ENCODE measurements around the gene CAPN1. TPM values are rescaled to one million over a fixed set of nuclear protein-coding genes. Genes with fewer than 3 reads are reported as not detected.
"Not testable (repeated sequence)": the region's sequence is repeated elsewhere in the genome, so short reads cannot be mapped to it uniquely, and the experiment has no call there.

Gene CAPN1
- polyA plus RNA-seq (ENCODE audit: insufficient read length in 4 of 4), result 100 to 1,000 TPM in 1 of 4 donors, 10 to 100 TPM in 3; 76.5 to 113 (median 88.6) TPM

- peak in 1 of 4 donors; percentile 47 for DNase-seq (ENCODE audit: low read depth in 4 of 4, low spot score in 3 of 4)
Measured at GRCh38 chr11:65181569-65182257, at the start of gene CAPN1. Gene CAPN1 (plus strand): TSS chr11:65181928. CDS start chr11:65182702, 774 bp downstream.

- DNase-seq (ENCODE audit: low read depth in 4 of 4, low spot score in 3 of 4), result no peak
Measured at GRCh38 chr11:65132238-65132987, 49.3 kb upstream of the CAPN1 start.

- no peak for DNase-seq (ENCODE audit: low read depth in 4 of 4, low spot score in 3 of 4)
Measured at GRCh38 chr11:65132988-65133700, 48.6 kb upstream of the CAPN1 start.

- DNase-seq (ENCODE audit: low read depth in 4 of 4, low spot score in 3 of 4), result no peak
Measured at GRCh38 chr11:65133724-65134123, 48.0 kb upstream of the CAPN1 start.

- peak in 2 of 4 donors; percentile 81 to 91 for DNase-seq (ENCODE audit: low read depth in 4 of 4, low spot score in 3 of 4)
Measured at GRCh38 chr11:65134240-65134951, 47.3 kb upstream of the CAPN1 start, which contains the start of gene SYVN1. Gene SYVN1 (minus strand): TSS chr11:65134519. CDS start chr11:65133601, 918 bp downstream.

- peak in 3 of 4 donors; percentile 89 to 92 (median 91) for DNase-seq (ENCODE audit: low read depth in 4 of 4, low spot score in 3 of 4)
Measured at GRCh38 chr11:65134952-65135632, 46.6 kb upstream of the CAPN1 start.

- no peak for DNase-seq (ENCODE audit: low read depth in 4 of 4, low spot score in 3 of 4)
Measured at GRCh38 chr11:65135633-65136145, 46.0 kb upstream of the CAPN1 start.

GRCh38 chr11:65136515-65137096, 45.1 kb upstream of the CAPN1 start:
- no peak for DNase-seq (ENCODE audit: low read depth in 4 of 4, low spot score in 3 of 4)

- DNase-seq (ENCODE audit: low read depth in 4 of 4, low spot score in 3 of 4), result no peak
Measured at GRCh38 chr11:65141896-65142494, 39.7 kb upstream of the CAPN1 start.

GRCh38 chr11:65147352-65148075, 34.2 kb upstream of the CAPN1 start:
- no peak for DNase-seq (ENCODE audit: low read depth in 4 of 4, low spot score in 3 of 4)

- DNase-seq (ENCODE audit: low read depth in 4 of 4, low spot score in 3 of 4), result no peak
Measured at GRCh38 chr11:65148657-65149056, 33.1 kb upstream of the CAPN1 start.

GRCh38 chr11:65150131-65150508, 31.6 kb upstream of the CAPN1 start:
- DNase-seq (ENCODE audit: low read depth in 4 of 4, low spot score in 3 of 4), result not testable (repeated sequence)

- peak in 1 of 4 donors; percentile 29 for DNase-seq (ENCODE audit: low read depth in 4 of 4, low spot score in 3 of 4)
Measured at GRCh38 chr11:65150509-65151299, 31.0 kb upstream of the CAPN1 start.

- no peak for DNase-seq (ENCODE audit: low read depth in 4 of 4, low spot score in 3 of 4)
Measured at GRCh38 chr11:65151331-65151899, 30.3 kb upstream of the CAPN1 start.

GRCh38 chr11:65152122-65152521, 29.6 kb upstream of the CAPN1 start:
- DNase-seq (ENCODE audit: low read depth in 4 of 4, low spot score in 3 of 4), result no peak

- no peak for DNase-seq (ENCODE audit: low read depth in 4 of 4, low spot score in 3 of 4)
Measured at GRCh38 chr11:65156256-65156655, 25.5 kb upstream of the CAPN1 start.

GRCh38 chr11:65156926-65157325, 24.8 kb upstream of the CAPN1 start:
- no peak for DNase-seq (ENCODE audit: low read depth in 4 of 4, low spot score in 3 of 4)
